ENCODE data around the gene PDK1.

Gene PDK1

GRCh38 chr2:172600557-172601008 is 44.7 kb downstream of the PDK1 start:
- DNase-seq: no peak

- no peak for DNase-seq
These were observed 50.4 kb downstream of the PDK1 start for GRCh38 chr2:172606285-172606684.

DNA sequence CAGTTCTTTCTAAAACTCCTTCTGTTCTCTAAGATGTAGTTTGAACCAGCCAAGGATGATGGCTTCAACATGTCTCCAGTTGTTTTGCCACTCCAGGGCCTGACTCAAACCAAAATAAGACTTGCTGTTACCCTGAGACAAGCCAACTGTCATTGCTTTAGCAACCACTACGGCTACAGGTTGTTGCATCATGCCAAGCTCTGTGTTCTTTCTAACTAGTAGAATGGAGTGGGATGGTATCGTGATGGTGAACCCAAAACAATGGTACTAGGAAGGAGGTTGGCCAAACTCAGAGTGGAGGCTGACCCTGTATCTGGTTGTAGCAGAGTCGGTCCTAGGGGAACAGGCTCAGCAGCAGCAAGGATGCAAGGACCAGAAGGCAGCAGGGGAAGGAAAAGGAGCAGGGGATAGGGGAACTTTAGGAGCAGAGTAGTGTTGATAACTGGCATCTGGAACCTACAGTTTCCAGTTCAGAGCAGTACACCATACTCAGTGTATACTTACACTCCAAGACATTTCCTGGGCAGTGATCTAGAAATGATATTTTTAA is 51.6 kb downstream of the PDK1 start:
- DNase-seq: no peak

- DNase-seq: no peak
These were observed 53.6 kb downstream of the PDK1 start for GRCh38 chr2:172609488-172609887.

- DNase-seq: no peak
These were observed 56.2 kb downstream of the PDK1 start for GRCh38 chr2:172612051-172612450.

- DNase-seq: no peak
These were observed 57.1 kb downstream of the PDK1 start for GRCh38 chr2:172613040-172613439.

DNA sequence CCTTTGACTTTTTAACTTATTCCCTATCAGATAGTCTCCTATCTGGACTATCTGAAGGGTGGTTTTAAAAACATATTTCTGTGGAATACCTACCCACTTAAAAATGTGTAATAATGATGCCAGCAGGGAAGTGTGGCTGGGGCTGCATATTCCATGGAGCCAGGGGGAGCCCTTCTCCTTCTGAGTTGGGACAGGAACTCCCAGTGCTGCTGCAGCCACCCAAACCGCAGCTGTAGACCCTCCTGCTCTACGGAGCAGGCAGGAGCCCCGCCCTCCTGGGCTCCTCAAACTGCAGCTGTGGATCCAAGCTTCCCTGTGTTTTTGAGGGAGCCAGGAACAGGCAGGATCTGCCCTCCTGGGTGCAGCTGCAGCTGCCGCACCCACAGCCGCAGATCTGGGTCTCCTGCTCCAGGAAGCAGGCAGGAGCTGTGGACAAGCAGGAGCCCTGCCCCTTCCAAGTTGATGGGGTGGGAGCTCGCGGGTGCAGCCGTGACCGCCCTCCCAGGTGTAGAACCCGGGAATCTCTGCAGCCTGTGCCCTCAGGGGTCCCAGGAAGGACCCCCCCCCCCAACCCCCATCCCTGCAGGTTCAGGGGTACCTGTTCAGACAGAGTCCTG is 57.8 kb downstream of the PDK1 start:
- no peak for DNase-seq

- DNase-seq: no peak
These were observed 59.0 kb downstream of the PDK1 start for GRCh38 chr2:172614932-172615331.

- DNase-seq: no peak
These were observed 59.9 kb downstream of the PDK1 start for GRCh38 chr2:172615727-172616261.

- DNase-seq: no peak
These were observed 61.2 kb downstream of the PDK1 start for GRCh38 chr2:172617115-172617514.

- no peak for DNase-seq
These were observed 67.5 kb downstream of the PDK1 start for GRCh38 chr2:172623249-172623965.

DNA sequence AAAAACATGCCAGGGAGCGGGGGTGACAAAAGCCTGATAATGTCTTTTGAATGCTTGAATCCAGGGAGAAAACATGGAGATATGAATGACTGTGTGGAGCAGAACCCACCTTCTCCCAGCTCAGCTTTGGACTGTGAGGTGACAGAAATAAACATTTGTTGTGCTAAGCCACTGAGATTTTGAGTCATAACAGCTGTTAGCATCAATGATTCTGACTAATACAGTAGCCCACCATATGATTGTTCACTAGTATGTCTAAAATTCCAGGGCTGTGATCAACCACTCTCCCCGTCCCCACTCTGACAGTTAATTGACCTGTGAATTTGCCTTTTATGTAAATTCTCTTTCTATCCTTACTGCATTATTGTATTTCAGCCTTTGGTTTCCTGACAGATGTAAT is 69.1 kb downstream of the PDK1 start:
- DNase-seq: no peak

GRCh38 chr2:172627181-172627580 is 71.3 kb downstream of the PDK1 start:
- DNase-seq: no peak

GRCh38 chr2:172628085-172628484 is 72.2 kb downstream of the PDK1 start:
- DNase-seq: no peak

DNA sequence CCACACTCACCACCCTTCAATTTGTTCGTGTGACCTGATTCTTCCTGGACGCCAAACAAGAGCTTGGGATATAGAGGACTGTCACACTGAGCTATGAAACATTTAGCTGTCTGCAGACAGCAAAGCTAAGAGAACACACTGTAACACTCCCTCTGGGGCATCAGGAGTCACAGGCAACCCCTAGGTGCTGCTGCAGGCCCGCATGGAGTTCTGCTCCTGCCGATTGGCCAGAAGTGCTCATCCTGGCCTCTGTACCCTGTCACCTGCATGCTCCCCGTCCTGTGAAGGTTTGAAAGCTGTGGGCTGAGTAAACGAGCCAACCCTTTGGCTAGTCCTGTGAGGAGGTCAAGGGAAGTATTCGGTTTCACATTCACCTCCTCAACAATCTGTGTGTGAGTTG is 73.7 kb downstream of the PDK1 start:
- DNase-seq: no peak

GRCh38 chr2:172630181-172630580 is 74.3 kb downstream of the PDK1 start:
- no peak for DNase-seq

- DNase-seq: no peak
These were observed 78.6 kb downstream of the PDK1 start for GRCh38 chr2:172634477-172634876.

GRCh38 chr2:172635548-172635947 is 79.7 kb downstream of the PDK1 start:
- no peak for DNase-seq

DNA sequence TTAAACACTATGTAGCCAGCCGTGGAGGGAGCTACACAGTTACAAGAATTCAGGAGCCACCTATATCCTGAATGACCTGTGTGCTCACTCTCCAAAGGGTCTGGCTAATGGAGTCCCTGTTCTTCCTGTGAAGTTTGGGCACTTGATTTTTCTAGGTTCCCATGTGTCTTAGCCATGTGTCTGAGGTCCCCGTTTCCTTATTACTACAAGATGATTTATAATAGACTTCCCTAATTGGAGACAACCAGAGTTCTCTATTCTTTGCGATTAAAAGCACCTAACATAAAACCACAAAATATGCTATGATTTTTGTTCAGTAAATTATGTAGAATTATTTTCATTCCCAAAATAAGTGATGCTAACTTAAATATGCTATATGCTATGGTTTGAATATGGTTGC is 83.4 kb downstream of the PDK1 start:
- no peak for DNase-seq

DNA sequence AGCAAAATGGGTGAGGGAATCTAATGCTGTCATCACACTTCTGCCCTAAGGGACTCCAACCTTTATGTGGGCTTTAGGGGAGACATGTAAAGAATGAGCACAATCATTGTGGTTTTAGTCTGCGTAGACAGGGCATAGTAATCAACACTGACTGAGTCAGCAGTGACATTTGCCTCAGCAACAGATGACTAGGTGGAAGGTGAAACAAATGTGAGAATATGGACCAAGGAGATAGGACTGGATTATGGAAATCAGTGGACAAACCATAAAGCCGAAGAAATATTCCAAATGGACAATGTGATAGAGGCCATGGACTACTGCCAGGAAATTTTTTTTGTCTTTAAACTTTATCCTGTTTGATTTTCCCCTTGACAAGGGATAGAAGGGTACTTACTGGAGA is 83.9 kb downstream of the PDK1 start:
- no peak for DNase-seq

DNA sequence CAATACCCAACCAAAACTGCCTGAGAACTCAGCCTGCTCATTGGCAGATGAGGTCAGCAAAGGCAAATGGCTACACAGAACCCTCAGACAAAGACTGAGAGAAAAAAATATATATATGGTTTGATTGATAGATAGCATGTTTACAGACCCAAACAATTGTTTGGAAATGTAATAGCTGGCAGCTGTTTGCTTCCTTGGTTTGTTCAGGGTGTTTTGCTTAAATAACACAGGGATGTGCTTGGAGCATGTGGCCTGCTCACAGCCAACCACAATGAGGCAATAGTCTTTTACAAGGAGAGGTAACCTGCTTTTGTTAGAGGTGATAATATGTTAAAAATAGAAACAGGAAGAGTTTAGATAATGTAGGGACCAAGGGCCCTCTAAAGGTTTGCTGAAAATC is 84.5 kb downstream of the PDK1 start:
- DNase-seq: no peak

GRCh38 chr2:172642301-172643020 is 86.6 kb downstream of the PDK1 start:
- no peak for DNase-seq

DNA sequence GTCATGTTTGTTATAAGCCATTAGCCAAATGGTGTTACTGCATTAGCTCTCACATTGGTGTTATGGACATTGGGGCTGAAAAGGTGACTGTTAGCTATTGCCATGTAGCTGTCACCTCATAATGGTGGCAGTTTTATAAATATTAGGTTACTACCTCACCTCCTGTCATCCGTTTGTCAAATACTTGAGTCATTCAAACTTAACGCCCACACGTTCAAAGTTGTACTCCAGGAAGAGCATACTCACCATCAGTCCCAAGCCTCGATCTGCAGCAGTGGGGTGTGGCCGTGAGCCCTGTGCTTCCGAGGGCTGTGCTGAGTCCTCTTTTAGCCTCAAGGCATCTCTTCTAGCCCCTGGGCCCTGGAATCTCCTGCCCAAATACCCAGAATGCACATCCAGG is 87.3 kb downstream of the PDK1 start:
- DNase-seq: no peak

- DNase-seq: no peak
These were observed 91.5 kb downstream of the PDK1 start for GRCh38 chr2:172647439-172647838.

Measured in cerebellar nuclear complex (tissue), 1 donor.